ENCODE data around the gene DDX52.

The DDX52 gene

GRCh38 chr17:37592291-37592690 is 51.0 kb downstream of the DDX52 start:
- H3K4me3 Mint-ChIP-seq = no peak overlapping the region
- no peaks in the 10 kb centered on the region for H3K27me3 Mint-ChIP-seq
- H3K4me1 Mint-ChIP-seq = peaks cover 32% of the 10 kb centered on the region
- H3K36me3 Mint-ChIP-seq = peaks cover 58% of the 10 kb centered on the region
- CTCF ChIA-PET = interaction anchor here (1.1 kb wide), 1 partner anchor 17 kb away, joined by 3 read pairs; the partner anchor contains the start of gene SYNRG
- H3K9me3 Mint-ChIP-seq = no peaks in the 10 kb centered on the region
- no peak overlapping the region for H3K27ac Mint-ChIP-seq
- no peak for DNase-seq

DNA sequence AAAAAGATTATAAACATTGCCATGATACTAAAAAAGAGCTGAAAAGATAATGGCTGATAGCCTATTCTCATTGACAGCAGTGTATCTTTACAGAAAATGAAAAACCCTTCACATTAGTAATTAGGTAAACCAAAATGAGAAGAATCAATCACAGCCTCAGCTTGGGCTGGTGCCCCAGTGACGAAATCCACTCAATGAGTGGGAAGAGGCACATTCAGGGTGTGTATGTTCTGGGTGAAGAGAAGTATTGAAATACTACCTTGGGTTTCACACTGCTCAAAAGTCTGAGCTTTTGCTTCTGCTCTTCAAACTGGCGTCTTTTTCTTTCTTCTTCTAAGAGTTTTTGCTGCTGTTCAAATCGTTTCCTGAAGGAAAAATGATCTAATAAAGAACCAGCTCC is 58.2 kb downstream of the DDX52 start:
- Mint-ChIP-seq H3K4me1 (peaks cover 6% of the 10 kb centered on the region), H3K27me3 (no peaks in the 10 kb centered on the region), H3K27ac (no peak overlapping the region), H3K9me3 (no peaks in the 10 kb centered on the region), H3K36me3 (peaks cover 40% of the 10 kb centered on the region), H3K4me3 (no peak overlapping the region)
- CTCF ChIA-PET = no interaction called here
- no peak for DNase-seq

DNA sequence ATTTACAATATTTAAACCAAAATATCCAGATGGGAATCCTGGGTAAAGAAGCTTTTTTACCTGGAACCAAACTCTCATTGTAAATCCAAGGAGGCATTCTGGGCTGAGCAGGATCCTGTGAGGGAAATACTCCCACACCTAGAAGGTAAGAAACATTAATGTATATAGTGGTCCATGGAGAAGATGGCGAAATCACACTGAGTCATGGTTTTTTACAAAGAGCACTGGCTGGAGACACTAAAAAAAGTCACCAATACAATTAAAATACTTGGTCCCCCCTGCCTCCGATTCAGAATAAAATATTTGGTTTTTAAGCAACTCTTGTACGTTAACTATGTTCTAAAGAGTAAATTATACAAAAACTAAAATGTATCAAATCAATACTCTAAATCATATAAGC is 67.0 kb downstream of the DDX52 start:
- CTCF ChIA-PET = no interaction called here
- H3K36me3 Mint-ChIP-seq = peaks cover 61% of the 10 kb centered on the region
- no peaks in the 10 kb centered on the region for H3K27me3 Mint-ChIP-seq
- DNase-seq = no peak
- H3K4me1 Mint-ChIP-seq = no peaks in the 10 kb centered on the region
- no peak overlapping the region for H3K27ac Mint-ChIP-seq
- H3K4me3 Mint-ChIP-seq = no peak overlapping the region
- H3K9me3 Mint-ChIP-seq = no peaks in the 10 kb centered on the region

DNA sequence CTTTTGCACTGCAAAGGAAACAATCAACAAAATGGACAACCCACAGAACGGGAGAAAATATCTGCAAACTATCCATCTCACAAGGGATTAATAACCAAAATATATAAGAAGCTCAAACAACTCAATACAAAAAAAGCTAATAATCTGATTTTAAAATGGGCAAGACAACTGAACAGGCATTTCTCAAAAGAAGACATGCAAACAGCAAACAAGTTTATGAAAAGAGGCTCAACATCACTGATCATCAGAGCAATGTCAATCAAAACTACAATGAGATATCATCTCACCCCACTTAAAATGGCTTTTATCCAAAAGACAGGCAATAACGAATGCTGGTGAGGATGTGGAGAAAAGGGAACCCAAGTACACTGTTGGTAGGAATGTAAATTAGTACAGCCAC is 68.8 kb downstream of the DDX52 start:
- DNase-seq = no peak
- no peak overlapping the region for H3K27ac Mint-ChIP-seq
- no peak overlapping the region for H3K4me3 Mint-ChIP-seq
- H3K4me1 Mint-ChIP-seq = no peaks in the 10 kb centered on the region
- no peaks in the 10 kb centered on the region for H3K27me3 Mint-ChIP-seq
- H3K36me3 Mint-ChIP-seq = peaks cover 65% of the 10 kb centered on the region
- H3K9me3 Mint-ChIP-seq = no peaks in the 10 kb centered on the region
- CTCF ChIA-PET = no interaction called here

- CTCF ChIA-PET = no interaction called here
- Mint-ChIP-seq H3K27ac (no peak overlapping the region), H3K4me3 (no peak overlapping the region), H3K27me3 (no peaks in the 10 kb centered on the region), H3K9me3 (no peaks in the 10 kb centered on the region), H3K4me1 (no peaks in the 10 kb centered on the region), H3K36me3 (peaks cover 69% of the 10 kb centered on the region)
- no peak for DNase-seq
Measured at GRCh38 chr17:37571674-37572073, 71.6 kb downstream of the DDX52 start.

DNA sequence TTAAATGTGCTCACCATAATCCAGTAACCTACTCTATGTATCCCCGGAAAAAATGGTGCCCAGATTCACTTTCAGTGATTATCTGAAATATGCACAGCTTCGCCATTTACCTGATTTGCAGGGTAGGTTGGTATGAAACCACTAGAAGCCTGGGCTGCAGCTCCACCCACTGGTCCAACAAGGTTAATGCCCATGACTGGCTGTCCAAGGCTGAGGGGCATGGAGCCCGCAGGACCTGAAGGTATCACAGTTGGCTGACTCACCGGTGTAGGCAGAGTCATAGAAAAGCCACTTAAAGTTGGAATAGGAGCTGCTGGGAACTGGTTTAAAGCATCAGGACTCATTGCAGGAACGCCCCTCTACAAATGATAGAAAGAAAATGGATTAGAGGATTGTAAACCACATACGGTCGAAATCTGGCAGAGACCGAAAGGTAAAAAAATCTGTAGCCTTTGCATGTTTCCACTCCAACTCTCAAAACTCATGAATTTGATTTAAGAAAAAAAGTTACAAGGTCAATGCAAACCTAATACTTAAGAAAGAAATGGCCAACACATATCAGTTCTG is 72.6 kb downstream of the DDX52 start:
- CTCF ChIA-PET = interaction anchor here (0.7 to 1.5 kb wide), 5 partner anchors 13 to 544 kb away, joined by 3 to 5 read pairs (median 3); partner anchors contain the start of gene SYNRG
- H3K27ac Mint-ChIP-seq = no peak overlapping the region
- H3K4me1 Mint-ChIP-seq = no peaks in the 10 kb centered on the region
- no peaks in the 10 kb centered on the region for H3K9me3 Mint-ChIP-seq
- no peaks in the 10 kb centered on the region for H3K27me3 Mint-ChIP-seq
- peaks cover 65% of the 10 kb centered on the region for H3K36me3 Mint-ChIP-seq
- peak; percentile 43 for DNase-seq
- no peak overlapping the region for H3K4me3 Mint-ChIP-seq

DNA sequence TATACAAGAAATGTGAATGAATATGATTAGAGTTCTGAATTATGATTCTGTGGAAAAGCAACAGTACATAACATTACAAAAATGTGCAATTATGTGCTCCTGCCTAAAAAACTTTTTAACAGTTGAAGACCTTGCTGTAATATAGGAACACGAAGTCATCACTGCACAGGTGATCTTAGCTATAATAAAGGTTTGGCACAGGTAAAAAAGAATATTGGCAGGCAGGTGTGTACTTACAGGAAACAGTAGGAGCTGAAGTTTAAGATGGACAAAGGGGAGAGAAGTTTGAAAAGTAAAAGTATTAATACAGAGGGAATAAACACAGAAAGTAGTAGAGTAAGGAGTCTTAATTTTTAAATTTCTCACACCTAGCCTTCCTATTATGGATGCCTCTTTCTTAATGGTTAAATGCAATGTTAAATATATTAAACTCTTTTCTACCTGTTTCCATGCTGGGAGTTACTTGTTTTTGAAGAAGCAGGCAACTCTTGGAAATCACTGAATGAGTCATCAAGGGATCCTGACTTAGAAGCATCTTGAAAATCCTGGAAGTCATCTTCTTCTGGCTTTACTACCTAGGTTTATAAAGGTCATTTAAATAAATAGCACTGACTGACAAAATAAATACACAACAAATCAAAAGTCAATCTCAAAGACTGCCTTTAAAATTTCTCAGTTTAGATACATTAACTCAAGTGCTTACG is 74.7 kb downstream of the DDX52 start:
- Mint-ChIP-seq H3K4me1 (no peaks in the 10 kb centered on the region), H3K9me3 (no peaks in the 10 kb centered on the region), H3K4me3 (no peak overlapping the region), H3K36me3 (peaks cover 59% of the 10 kb centered on the region), H3K27ac (no peak overlapping the region), H3K27me3 (no peaks in the 10 kb centered on the region)
- CTCF ChIA-PET = interaction anchor here (1.3 to 1.5 kb wide), 2 partner anchors 40 to 42 kb away, joined by 3 to 5 read pairs; partner anchors contain the start of gene SYNRG
- DNase-seq = no peak

GRCh38 chr17:37567538-37567937 is 75.7 kb downstream of the DDX52 start:
- no peaks in the 10 kb centered on the region for H3K9me3 Mint-ChIP-seq
- H3K4me3 Mint-ChIP-seq = no peak overlapping the region
- H3K27me3 Mint-ChIP-seq = no peaks in the 10 kb centered on the region
- CTCF ChIA-PET = no interaction called here
- H3K4me1 Mint-ChIP-seq = no peaks in the 10 kb centered on the region
- H3K27ac Mint-ChIP-seq = no peak overlapping the region
- H3K36me3 Mint-ChIP-seq = peaks cover 51% of the 10 kb centered on the region
- DNase-seq = no peak

GRCh38 chr17:37567137-37567536 is 76.1 kb downstream of the DDX52 start:
- H3K27ac Mint-ChIP-seq = no peak overlapping the region
- no peak for DNase-seq
- no peaks in the 10 kb centered on the region for H3K27me3 Mint-ChIP-seq
- no peak overlapping the region for H3K4me3 Mint-ChIP-seq
- CTCF ChIA-PET = no interaction called here
- no peaks in the 10 kb centered on the region for H3K4me1 Mint-ChIP-seq
- H3K9me3 Mint-ChIP-seq = no peaks in the 10 kb centered on the region
- H3K36me3 Mint-ChIP-seq = peaks cover 52% of the 10 kb centered on the region

- CTCF ChIA-PET = interaction anchor here (1.1 kb wide), 1 partner anchor 11 kb away, joined by 3 read pairs; no protein-coding TSS in a partner anchor
- Mint-ChIP-seq H3K36me3 (peaks cover 55% of the 10 kb centered on the region), H3K9me3 (no peaks in the 10 kb centered on the region), H3K4me3 (no peak overlapping the region), H3K4me1 (no peaks in the 10 kb centered on the region), H3K27ac (no peak overlapping the region), H3K27me3 (no peaks in the 10 kb centered on the region)
- DNase-seq = no peak
Measured at GRCh38 chr17:37564252-37564651, 79.0 kb downstream of the DDX52 start.

DNA sequence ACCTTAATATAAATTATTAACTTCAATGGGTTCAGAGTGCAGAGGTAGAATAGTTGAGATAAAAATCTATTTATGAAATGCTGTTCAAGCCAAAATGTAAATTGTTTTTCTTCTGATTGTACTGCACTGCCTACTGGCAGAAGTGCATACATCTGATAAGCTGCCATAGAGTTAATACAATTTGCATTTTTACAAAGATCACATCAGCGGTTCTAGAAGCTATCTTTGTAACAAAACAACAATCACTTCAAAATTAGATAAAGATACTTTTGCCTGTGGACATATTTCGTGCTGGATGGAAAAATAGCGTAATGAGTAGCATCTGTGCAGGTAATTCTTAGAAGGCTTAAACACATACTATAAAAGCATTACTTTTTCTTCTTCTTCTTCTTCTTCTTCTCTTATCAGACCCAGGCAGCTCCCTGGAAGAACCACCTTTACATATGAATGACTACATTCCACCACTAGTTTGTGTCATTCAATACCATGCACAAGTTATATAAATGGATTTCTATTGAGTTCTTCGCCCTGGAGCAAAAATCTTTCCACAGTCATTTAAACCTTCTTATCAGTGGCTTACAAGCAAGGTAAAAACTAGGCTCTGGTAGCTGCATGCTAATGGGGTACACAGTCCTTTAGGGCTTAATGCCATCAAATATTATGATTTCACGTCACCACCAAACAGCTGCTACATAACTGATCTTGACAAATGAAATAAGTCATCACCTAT is 81.1 kb downstream of the DDX52 start:
- Mint-ChIP-seq H3K27ac (no peak overlapping the region), H3K4me3 (no peak overlapping the region), H3K9me3 (no peaks in the 10 kb centered on the region), H3K27me3 (no peaks in the 10 kb centered on the region), H3K4me1 (no peaks in the 10 kb centered on the region), H3K36me3 (peaks cover 56% of the 10 kb centered on the region)
- DNase-seq = no peak
- CTCF ChIA-PET = no interaction called here
